ENCODE measurements around the gene HAPLN2.
A peak's percentile ranks its signal among the peaks of the same experiment; 100 is the strongest.

Gene HAPLN2

GRCh38 chr1:156645056-156645455 lies 25.8 kb downstream of the HAPLN2 start:
- Histone ChIP-seq H3K4me3 (ENCODE audit: low read depth, low read length) (no peak overlapping the region), H3K27ac (ENCODE audit: extremely low read depth, low read depth, low read length) (no peak overlapping the region), H3K9me3 (ENCODE audit: control insufficient read depth, insufficient read depth, low read depth, low read length) (no peaks in the 10 kb centered on the region), H3K36me3 (ENCODE audit: control insufficient read depth in 2 of 2, insufficient read depth in 1 of 2, low read length in 2 of 2) (no peaks in the 10 kb centered on the region), H3K4me1 (ENCODE audit: control insufficient read depth, insufficient read depth, low read length) (no peaks in the 10 kb centered on the region)
- POLR2A ChIA-PET = interaction anchor here (1.6 kb wide), 1 partner anchor 21 kb away, joined by 4 read pairs; no protein-coding TSS in a partner anchor
- CTCF ChIA-PET = interaction anchor here (0.8 to 2.6 kb wide), 8 partner anchors 13 to 81 kb away, joined by 3 to 34 read pairs (median 6); no protein-coding TSS in a partner anchor
- TF ChIP-seq KLF8 (tag by site-specific recombination; IDR thresholded peaks at IDR 0.05) (no peak), ZNF221 (tag by site-specific recombination; IDR thresholded peaks at IDR 0.05; ENCODE audit: borderline replicate concordance) (no peak), ZFP37 (tag by site-specific recombination; IDR thresholded peaks at IDR 0.05) (no peak), SP7 (tag by site-specific recombination; IDR thresholded peaks at IDR 0.05) (no peak), ZNF776 (tag by site-specific recombination; IDR thresholded peaks at IDR 0.05; ENCODE audit: borderline replicate concordance) (no peak), ZNF548 (tag by site-specific recombination; IDR thresholded peaks at IDR 0.05) (no peak), ZNF426 (tag by site-specific recombination; IDR thresholded peaks at IDR 0.05) (no peak), ZNF112 (tag by site-specific recombination; IDR thresholded peaks at IDR 0.05) (no peak), GLIS2 (tag by site-specific recombination; IDR thresholded peaks at IDR 0.05) (no peak), ZNF48 (tag by site-specific recombination; IDR thresholded peaks at IDR 0.05) (no peak), ZSCAN23 (tag by site-specific recombination; IDR thresholded peaks at IDR 0.05) (no peak), SCRT2 (tag by site-specific recombination; IDR thresholded peaks at IDR 0.05) (no peak), ZNF544 (tag by site-specific recombination; IDR thresholded peaks at IDR 0.05) (no peak), ZNF510 (tag by site-specific recombination; IDR thresholded peaks at IDR 0.05; ENCODE audit: insufficient replicate concordance) (no peak), ZNF837 (tag by site-specific recombination; IDR thresholded peaks at IDR 0.05) (no peak), ZBTB49 (tag by site-specific recombination; IDR thresholded peaks at IDR 0.05; ENCODE audit: low read depth) (no peak)
- TF ChIP-seq, protein P1, sequence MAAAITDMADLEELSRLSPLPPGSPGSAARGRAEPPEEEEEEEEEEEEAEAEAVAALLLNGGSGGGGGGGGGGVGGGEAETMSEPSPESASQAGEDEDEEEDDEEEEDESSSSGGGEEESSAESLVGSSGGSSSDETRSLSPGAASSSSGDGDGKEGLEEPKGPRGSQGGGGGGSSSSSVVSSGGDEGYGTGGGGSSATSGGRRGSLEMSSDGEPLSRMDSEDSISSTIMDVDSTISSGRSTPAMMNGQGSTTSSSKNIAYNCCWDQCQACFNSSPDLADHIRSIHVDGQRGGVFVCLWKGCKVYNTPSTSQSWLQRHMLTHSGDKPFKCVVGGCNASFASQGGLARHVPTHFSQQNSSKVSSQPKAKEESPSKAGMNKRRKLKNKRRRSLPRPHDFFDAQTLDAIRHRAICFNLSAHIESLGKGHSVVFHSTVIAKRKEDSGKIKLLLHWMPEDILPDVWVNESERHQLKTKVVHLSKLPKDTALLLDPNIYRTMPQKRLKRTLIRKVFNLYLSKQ (tag by site-specific recombination; IDR thresholded peaks at IDR 0.05; ENCODE audit: borderline replicate concordance) = no peak
- TF ChIP-seq, protein P2, sequence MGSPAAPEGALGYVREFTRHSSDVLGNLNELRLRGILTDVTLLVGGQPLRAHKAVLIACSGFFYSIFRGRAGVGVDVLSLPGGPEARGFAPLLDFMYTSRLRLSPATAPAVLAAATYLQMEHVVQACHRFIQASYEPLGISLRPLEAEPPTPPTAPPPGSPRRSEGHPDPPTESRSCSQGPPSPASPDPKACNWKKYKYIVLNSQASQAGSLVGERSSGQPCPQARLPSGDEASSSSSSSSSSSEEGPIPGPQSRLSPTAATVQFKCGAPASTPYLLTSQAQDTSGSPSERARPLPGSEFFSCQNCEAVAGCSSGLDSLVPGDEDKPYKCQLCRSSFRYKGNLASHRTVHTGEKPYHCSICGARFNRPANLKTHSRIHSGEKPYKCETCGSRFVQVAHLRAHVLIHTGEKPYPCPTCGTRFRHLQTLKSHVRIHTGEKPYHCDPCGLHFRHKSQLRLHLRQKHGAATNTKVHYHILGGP (tag by site-specific recombination; IDR thresholded peaks at IDR 0.05) = no peak
- TF ChIP-seq, protein P3, sequence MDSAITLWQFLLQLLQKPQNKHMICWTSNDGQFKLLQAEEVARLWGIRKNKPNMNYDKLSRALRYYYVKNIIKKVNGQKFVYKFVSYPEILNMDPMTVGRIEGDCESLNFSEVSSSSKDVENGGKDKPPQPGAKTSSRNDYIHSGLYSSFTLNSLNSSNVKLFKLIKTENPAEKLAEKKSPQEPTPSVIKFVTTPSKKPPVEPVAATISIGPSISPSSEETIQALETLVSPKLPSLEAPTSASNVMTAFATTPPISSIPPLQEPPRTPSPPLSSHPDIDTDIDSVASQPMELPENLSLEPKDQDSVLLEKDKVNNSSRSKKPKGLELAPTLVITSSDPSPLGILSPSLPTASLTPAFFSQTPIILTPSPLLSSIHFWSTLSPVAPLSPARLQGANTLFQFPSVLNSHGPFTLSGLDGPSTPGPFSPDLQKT (IDR thresholded peaks at IDR 0.05; ENCODE audit: borderline replicate concordance, low read depth, low read length) = no peak

DNA sequence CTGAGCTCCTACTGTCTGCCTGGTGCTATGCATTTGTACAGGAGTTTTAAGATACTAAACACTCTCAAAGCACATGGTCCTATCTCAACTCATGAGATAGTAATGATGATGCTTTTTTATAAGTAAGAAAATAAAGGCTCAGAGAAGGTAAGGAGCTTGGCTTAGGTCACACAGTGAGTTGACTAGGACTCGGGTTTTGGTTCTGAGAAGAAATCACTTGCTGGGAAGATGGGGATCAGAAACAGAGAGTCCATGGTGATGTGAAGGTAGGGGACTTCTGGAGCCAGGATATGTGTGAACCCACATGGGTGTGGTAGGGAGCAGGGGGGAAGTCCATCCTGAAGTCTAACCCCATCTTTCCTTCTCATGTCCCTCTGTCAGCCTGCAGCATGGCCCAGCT lies 26.5 kb downstream of the HAPLN2 start:
- CTCF ChIA-PET = interaction anchor here (0.8 to 2.5 kb wide), 7 partner anchors 12 to 81 kb away, joined by 3 to 12 read pairs (median 5); no protein-coding TSS in a partner anchor
- POLR2A ChIA-PET = interaction anchor here (1.1 to 1.6 kb wide), 2 partner anchors 15 to 22 kb away, joined by 4 to 5 read pairs; no protein-coding TSS in a partner anchor

More for the DNA sequence above, 26.5 kb downstream of the HAPLN2 start:
- no peak for TF ChIP-seq ZSCAN30 (tag by site-specific recombination; IDR thresholded peaks at IDR 0.05)
- peak; percentile 62; the same call in 1 of the 2 replicates for TF ChIP-seq ZNF768 (tag by site-specific recombination; IDR thresholded peaks at IDR 0.05)
- no peak for TF ChIP-seq ZNF175 (tag by site-specific recombination; IDR thresholded peaks at IDR 0.05)
- no peak for TF ChIP-seq ZEB2 (tag by site-specific recombination; IDR thresholded peaks at IDR 0.05)
- Histone ChIP-seq H3K4me3 (ENCODE audit: low read depth, low read length) (no peak overlapping the region), H3K4me1 (ENCODE audit: control insufficient read depth, insufficient read depth, low read length) (no peaks in the 10 kb centered on the region), H3K9me3 (ENCODE audit: control insufficient read depth, insufficient read depth, low read depth, low read length) (no peaks in the 10 kb centered on the region), H3K36me3 (ENCODE audit: control insufficient read depth in 2 of 2, insufficient read depth in 1 of 2, low read length in 2 of 2) (no peaks in the 10 kb centered on the region), H3K27ac (ENCODE audit: extremely low read depth, low read depth, low read length) (no peak overlapping the region)
